Measurements from ENCODE around the gene GAS7. TPM values are rescaled to one million over a fixed set of nuclear protein-coding genes. Genes with fewer than 3 reads are reported as not detected.
A peak's percentile ranks its signal among the peaks of the same experiment; 100 is the strongest.
"Not testable (repeated sequence)": the region's sequence is repeated elsewhere in the genome, so short reads cannot be mapped to it uniquely, and the experiment has no call there.

The GAS7 gene
- total RNA-seq, 2 experiments from 2014 or later, result 0.60 to 1.3 TPM

GRCh38 chr17:10060526-10060925 is 137.9 kb downstream of the GAS7 start:
- no peak for ATAC-seq
- no peak overlapping the region for H3K4me3 Mint-ChIP-seq
- H3K27ac Mint-ChIP-seq, result no peak overlapping the region
- H3K36me3 Mint-ChIP-seq (ENCODE audit: low read depth), result no peaks in the 10 kb centered on the region
- ChIA-PET CTCF (no interaction called here), POLR2A (no interaction called here)
- peaks cover 7% of the 10 kb centered on the region for H3K4me1 Mint-ChIP-seq
- peaks cover 3% of the 10 kb centered on the region for H3K9me3 Mint-ChIP-seq (ENCODE audit: low read depth)
- H3K27me3 Mint-ChIP-seq, result no peaks in the 10 kb centered on the region
- intact Hi-C loops (cut with DNase I, micrococcal nuclease), result no loop called here
- DNase-seq, result no peak

DNA sequence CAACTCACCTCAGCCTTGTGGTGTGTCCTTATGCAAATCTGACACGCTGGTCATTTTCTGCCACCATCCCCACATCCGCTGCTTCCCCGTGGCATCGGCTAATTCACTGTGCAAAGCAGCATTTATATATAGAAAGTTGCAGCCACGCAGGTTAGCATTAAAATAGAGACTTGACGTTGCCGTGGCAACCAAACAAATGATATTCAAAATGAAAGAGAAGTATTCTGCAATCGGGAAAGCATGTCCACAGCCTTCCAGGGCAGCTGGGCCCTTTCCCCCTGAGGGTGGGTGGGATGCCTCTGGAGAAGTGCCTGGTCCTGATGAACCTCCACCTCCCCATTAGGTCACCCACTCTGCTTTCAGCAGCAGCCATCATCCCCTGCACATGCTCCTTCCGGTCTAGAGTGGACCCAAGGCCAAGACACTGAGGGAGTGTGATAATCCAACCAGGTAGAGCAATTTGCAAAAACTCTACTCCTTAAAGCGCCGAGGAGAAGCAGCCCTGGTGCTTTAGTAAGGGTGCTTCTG is 138.7 kb downstream of the GAS7 start:
- DNase-seq, result peak; percentile 13
- ATAC-seq, result no peak
- intact Hi-C loops (cut with DNase I, micrococcal nuclease), result no loop called here
- H3K4me3 Mint-ChIP-seq, result no peak overlapping the region
- H3K27me3 Mint-ChIP-seq, result no peaks in the 10 kb centered on the region
- ChIA-PET CTCF (no interaction called here), POLR2A (no interaction called here)
- no peak overlapping the region for H3K27ac Mint-ChIP-seq
- no peaks in the 10 kb centered on the region for H3K36me3 Mint-ChIP-seq (ENCODE audit: low read depth)
- peaks cover 7% of the 10 kb centered on the region for H3K4me1 Mint-ChIP-seq
- no peaks in the 10 kb centered on the region for H3K9me3 Mint-ChIP-seq (ENCODE audit: low read depth)

GRCh38 chr17:10058921-10059683 is 139.3 kb downstream of the GAS7 start:
- intact Hi-C loops (cut with DNase I, micrococcal nuclease), result no loop called here
- Mint-ChIP-seq H3K27ac (no peak overlapping the region), H3K4me3 (no peak overlapping the region), H3K4me1 (peaks cover 7% of the 10 kb centered on the region), H3K27me3 (no peaks in the 10 kb centered on the region), H3K9me3 (ENCODE audit: low read depth) (no peaks in the 10 kb centered on the region), H3K36me3 (ENCODE audit: low read depth) (no peaks in the 10 kb centered on the region)
- ATAC-seq (no peak), DNase-seq (no peak)
- ChIA-PET CTCF (no interaction called here), POLR2A (no interaction called here)

GRCh38 chr17:10057466-10057865 is 140.9 kb downstream of the GAS7 start:
- H3K36me3 Mint-ChIP-seq (ENCODE audit: low read depth); DNase-seq; H3K4me3 Mint-ChIP-seq; H3K27me3 Mint-ChIP-seq; CTCF ChIA-PET; ATAC-seq; H3K27ac Mint-ChIP-seq; intact Hi-C loops (cut with DNase I, micrococcal nuclease); POLR2A ChIA-PET; H3K4me1 Mint-ChIP-seq; H3K9me3 Mint-ChIP-seq (ENCODE audit: low read depth): not testable (repeated sequence)

DNA sequence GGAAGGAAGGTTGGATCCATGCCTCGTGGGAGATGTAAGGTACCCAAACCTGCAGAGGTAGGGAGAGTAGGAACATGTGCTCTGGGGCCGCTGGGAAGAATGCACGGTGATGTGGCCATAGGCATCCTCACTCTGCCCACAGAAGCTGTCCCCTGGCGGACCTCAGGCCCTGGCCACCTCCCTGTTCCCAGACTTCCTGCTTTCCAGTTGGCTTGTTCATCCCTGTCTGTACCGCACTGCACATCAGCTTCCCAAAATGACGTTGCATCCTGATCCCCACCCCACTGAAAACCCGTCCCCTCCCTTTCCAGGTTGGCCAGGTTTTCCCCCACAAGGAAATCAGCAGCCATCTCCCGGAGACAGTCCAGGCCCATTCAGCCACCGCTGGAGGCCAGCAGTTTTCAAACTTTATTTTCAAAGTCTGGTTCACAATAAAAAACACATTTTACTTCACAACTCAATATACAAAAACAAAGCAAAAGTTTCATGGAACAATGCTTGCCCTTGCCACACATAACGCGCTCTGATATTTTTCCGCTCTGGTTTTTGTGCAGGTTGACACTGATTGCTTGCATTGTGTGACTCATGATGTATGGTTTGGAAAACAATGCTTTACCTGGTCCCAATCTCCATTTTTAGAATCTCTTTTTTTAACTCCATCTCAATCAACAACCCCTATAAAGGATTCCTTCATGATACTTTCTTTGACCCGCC is 143.0 kb downstream of the GAS7 start:
- Mint-ChIP-seq H3K4me1 (no peaks in the 10 kb centered on the region), H3K27ac (no peak overlapping the region), H3K4me3 (no peak overlapping the region), H3K9me3 (ENCODE audit: low read depth) (no peaks in the 10 kb centered on the region), H3K36me3 (ENCODE audit: low read depth) (no peaks in the 10 kb centered on the region), H3K27me3 (no peaks in the 10 kb centered on the region)
- POLR2A ChIA-PET, result no interaction called here
- intact Hi-C loops (cut with DNase I, micrococcal nuclease), result no loop called here
- DNase-seq (no peak), ATAC-seq (no peak)
- CTCF ChIA-PET, result no interaction called here

DNA sequence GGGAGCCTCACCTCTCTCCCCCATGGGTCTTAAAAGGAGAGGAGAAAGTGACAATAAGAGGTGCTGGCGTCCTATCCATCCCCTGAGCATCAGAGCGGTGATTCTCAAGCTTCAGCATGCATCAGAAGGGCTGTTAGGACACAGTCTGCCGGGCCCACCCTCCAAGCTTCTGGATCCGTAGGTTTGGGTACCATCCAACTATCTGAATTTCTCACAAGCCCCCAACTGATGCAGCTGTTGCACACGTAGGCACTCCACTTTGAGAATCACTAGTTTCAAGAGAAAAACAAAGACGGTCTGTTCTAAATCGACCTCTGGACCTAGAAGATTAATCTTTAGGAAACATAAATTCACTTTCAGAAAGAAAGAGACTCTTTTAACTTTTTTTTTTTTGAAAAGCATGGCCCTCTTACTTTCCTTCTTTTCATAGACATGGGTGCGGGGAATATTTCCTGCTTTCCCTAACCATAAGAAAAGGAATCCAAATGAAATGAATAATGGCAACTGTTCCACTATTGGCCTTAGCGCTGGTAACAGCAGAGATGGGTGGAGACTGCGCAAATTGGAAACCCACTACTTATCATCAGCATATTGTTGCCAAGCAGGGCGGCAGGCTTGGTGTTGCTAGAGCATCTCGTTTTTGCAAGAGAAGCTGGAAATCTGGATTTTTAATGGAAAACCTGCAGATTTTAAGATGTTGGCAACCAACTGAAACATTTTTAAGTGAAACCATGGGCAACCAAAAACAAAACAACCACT is 144.4 kb downstream of the GAS7 start:
- no peaks in the 10 kb centered on the region for H3K36me3 Mint-ChIP-seq (ENCODE audit: low read depth)
- H3K27me3 Mint-ChIP-seq, result no peaks in the 10 kb centered on the region
- no peak overlapping the region for H3K4me3 Mint-ChIP-seq
- intact Hi-C loops (cut with DNase I, micrococcal nuclease), result no loop called here
- no peaks in the 10 kb centered on the region for H3K9me3 Mint-ChIP-seq (ENCODE audit: low read depth)
- H3K4me1 Mint-ChIP-seq, result no peaks in the 10 kb centered on the region
- no peak overlapping the region for H3K27ac Mint-ChIP-seq
- POLR2A ChIA-PET, result no interaction called here
- DNase-seq (no peak), ATAC-seq (no peak)
- CTCF ChIA-PET, result no interaction called here

DNA sequence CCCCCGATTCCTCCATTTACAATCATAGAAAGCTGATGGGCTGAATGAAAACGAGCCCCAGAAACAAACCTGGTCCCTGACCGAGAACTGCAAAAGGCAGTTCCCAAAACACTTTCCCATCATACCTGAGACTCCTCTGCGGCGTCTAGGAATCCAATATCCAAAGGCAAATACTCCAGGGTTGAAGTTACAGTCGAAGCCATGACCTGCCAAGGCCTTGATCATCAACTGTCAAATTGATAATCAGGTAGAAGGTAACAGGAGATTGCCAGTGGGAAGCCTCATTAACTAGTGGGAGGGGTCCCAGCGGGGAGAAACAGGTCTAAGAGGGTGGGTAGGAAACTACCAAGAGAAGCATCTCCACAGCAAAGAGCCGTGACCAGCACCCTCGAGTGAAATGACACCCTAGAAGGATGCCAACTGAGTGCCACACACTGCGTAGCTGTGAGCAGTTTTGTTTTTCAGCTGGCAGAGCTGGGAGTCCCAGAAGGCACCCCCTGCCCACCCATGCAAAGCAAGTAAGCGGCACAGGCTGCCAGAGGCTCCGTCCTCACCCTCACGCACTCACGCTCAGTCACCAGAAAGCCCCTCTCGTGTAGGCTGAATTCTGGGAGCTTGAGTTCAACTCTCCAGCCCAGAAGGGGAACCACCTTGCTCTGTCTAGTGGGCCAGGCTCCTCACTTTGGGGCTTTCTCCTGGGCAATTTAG is 146.1 kb downstream of the GAS7 start:
- ATAC-seq (no peak), DNase-seq (no peak)
- Mint-ChIP-seq H3K27ac (no peak overlapping the region), H3K9me3 (ENCODE audit: low read depth) (no peaks in the 10 kb centered on the region), H3K4me1 (no peaks in the 10 kb centered on the region), H3K4me3 (no peak overlapping the region), H3K36me3 (ENCODE audit: low read depth) (no peaks in the 10 kb centered on the region), H3K27me3 (no peaks in the 10 kb centered on the region)
- CTCF ChIA-PET, result no interaction called here
- POLR2A ChIA-PET, result no interaction called here
- intact Hi-C loops (cut with DNase I, micrococcal nuclease), result no loop called here

GRCh38 chr17:10051112-10051511 is 147.3 kb downstream of the GAS7 start:
- Mint-ChIP-seq H3K4me3 (no peak overlapping the region), H3K9me3 (ENCODE audit: low read depth) (no peaks in the 10 kb centered on the region), H3K27ac (no peak overlapping the region), H3K27me3 (no peaks in the 10 kb centered on the region), H3K36me3 (ENCODE audit: low read depth) (no peaks in the 10 kb centered on the region), H3K4me1 (no peaks in the 10 kb centered on the region)
- intact Hi-C loops (cut with DNase I, micrococcal nuclease), result no loop called here
- DNase-seq (no peak), ATAC-seq (no peak)
- CTCF ChIA-PET, result no interaction called here
- POLR2A ChIA-PET, result no interaction called here

DNA sequence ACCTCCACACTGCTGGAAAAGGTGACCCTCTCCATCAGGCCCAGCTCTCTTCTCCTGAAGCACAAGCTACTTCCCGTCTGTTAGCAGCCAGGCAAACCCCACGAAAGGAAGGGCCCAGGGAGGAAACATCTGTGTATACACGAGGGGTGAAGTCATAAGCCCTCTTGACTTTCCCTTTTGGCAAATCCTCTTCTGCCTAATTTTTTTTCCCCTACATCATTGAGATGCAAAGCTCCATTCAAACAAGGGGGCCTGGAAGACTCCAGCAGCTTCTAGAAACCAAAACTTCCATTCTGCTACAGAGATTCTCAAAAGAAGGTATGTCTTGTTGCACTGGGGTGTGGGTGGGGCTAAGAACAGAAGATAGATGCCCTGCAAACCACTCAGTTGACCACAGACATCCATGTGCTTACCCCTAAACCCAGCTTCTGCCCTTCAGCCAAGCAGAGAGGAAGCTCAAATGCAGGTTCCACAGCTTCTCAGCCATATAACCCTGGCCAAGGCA is 147.8 kb downstream of the GAS7 start:
- intact Hi-C loops (cut with DNase I, micrococcal nuclease), result no loop called here
- H3K27ac Mint-ChIP-seq, result no peak overlapping the region
- no peaks in the 10 kb centered on the region for H3K27me3 Mint-ChIP-seq
- no peak for ATAC-seq
- no peak overlapping the region for H3K4me3 Mint-ChIP-seq
- no peak for DNase-seq
- no peaks in the 10 kb centered on the region for H3K4me1 Mint-ChIP-seq
- H3K36me3 Mint-ChIP-seq (ENCODE audit: low read depth), result no peaks in the 10 kb centered on the region
- no peaks in the 10 kb centered on the region for H3K9me3 Mint-ChIP-seq (ENCODE audit: low read depth)
- ChIA-PET CTCF (interaction anchor here (0.8 kb wide), 1 partner anchor 567 kb away, joined by 3 read pairs; no protein-coding TSS in a partner anchor), POLR2A (interaction anchor here (0.6 kb wide), 1 partner anchor 26 kb away, joined by 3 read pairs; no protein-coding TSS in a partner anchor)

- DNase-seq, result no peak
- Mint-ChIP-seq H3K36me3 (ENCODE audit: low read depth) (no peaks in the 10 kb centered on the region), H3K4me3 (no peak overlapping the region), H3K27ac (no peak overlapping the region), H3K27me3 (no peaks in the 10 kb centered on the region), H3K9me3 (ENCODE audit: low read depth) (no peaks in the 10 kb centered on the region), H3K4me1 (no peaks in the 10 kb centered on the region)
- POLR2A ChIA-PET, result no interaction called here
- no peak for ATAC-seq
- intact Hi-C loops (cut with DNase I, micrococcal nuclease), result no loop called here
- CTCF ChIA-PET, result interaction anchor here (0.7 kb wide), 1 partner anchor 175 kb away, joined by 3 read pairs; no protein-coding TSS in a partner anchor
These were observed 149.6 kb downstream of the GAS7 start for GRCh38 chr17:10048629-10049350.

Data from activated CD4-positive, alpha-beta T cell treated with anti-CD3 and anti-CD28 coated beads for 36 hours (primary cell).